ENCODE data around the gene PRAMEF7.
"Not testable (repeated sequence)": the region's sequence is repeated elsewhere in the genome, so short reads cannot be mapped to it uniquely, and the experiment has no call there.

GRCh38 chr1:12898170-12898569, 18.2 kb upstream of the PRAMEF7 start, which contains the start of gene PRAMEF10:
- TF ChIP-seq CTCF (optimal IDR thresholded peaks at IDR 0.05 in 1 of 3, IDR thresholded peaks at IDR 0.05 in 1 of 3, conservative IDR thresholded peaks at IDR 0.05 in 1 of 3; ENCODE audit: extremely low read depth in 1 of 3, insufficient read depth in 2 of 3, low read length in 3 of 3); EZH2 (IDR thresholded peaks at IDR 0.05; ENCODE audit: low read length): not testable (repeated sequence)

All from keratinocyte (primary cell).